HG02798 (cell line): ENCODE data around the gene PMEPA1.

Experiments
- ATAC-seq: cut with Tn5 transposase; IDR thresholded peaks from one replicate; pipeline ENCODE4 v1.9.1; 2021; ENCODE audit warnings: mild to moderate bottlenecking; ENCODE audit not compliant: unreplicated experiment, poor library complexity

PMEPA1 gene

DNA sequence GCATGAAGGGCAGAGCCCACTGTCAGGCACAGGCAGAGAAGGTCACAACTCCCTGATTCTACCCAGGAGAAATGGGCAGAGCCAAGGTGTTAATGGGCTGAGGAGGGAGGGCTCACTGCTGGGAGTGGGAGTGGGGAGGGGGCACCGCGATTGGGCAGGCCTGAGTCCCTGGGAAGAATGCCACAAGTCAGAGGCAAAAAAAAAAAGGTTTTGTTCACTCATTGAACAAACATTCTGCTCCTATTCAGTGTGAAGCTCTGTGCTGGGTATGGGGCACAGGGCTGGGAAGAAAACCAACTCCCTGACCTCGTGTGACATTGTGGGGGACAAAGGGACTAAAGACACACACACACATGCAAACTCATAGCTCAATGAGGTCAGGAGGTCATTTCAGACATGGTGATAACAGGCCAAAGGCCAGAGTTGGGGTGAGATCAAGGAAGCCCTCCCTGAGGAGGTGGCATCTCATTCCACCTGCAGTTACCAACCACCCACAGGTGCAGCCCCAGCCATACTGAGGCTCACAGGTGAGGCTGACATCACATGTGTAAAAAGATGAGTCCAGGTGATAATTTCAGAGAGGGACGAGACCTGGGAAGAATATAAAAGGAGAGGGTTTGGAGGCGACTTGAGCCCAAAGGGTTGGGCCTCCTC is 3.2 kb upstream of the PMEPA1 start:
- no peak for ATAC-seq

DNA sequence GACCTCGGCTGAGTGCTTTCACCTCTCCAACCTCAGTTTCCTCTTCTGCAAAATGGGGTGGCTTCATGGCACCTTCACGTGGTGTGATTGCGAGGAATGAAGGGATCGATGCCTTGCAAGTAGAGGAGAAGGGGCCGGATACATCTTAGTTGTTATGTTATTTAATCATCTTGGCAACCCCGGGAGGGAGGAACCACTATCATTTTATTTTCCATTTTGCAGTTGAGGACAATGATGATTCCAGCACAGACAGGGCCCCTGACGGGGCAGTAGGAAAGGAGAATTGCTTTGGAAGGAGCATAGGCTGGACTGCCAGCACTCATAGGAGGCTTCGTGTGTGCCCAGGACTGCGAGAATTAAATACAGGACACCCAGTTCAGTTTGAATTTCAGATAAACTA is 2.5 kb upstream of the PMEPA1 start:
- no peak for ATAC-seq

DNA sequence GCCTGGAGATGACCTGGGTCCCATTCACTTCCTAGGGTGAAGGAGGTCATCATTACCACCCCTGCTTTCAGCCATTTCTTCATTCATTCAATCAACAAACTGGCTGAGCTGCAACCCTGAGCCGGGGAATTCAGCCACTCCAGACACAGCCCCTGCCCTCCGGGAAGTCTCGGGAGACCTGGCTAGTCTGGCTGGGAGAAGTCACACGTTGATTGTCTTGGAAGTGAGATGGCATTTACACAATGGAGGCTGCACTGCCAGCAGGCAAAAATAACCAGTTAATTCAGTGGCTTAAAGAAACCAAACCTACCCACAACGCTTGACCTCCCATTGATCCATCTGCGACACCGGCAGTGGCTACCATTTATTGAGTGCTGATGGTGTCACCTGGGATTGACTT is 2.0 kb upstream of the PMEPA1 start:
- no peak for ATAC-seq

DNA sequence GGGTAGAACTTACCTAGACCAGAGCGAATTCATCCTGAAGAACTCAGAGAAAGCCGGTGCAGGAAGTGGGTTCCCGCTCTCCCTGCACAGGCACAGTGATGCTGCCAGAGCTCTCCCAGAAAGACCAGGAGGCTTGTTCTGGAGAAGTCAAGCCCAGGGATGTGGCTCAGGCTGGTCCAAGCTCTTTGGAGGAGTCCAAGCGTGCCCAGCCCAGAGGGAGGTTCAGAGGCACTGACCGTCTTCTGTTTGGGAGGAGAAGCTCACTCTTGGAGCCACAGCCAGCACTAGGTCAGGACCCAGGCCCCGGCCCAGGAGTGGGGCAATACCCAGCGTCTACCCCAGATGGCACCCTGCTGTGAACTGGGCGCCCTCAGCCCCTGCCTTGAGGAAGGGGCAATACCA is 1.5 kb upstream of the PMEPA1 start:
- ATAC-seq, result no peak

DNA sequence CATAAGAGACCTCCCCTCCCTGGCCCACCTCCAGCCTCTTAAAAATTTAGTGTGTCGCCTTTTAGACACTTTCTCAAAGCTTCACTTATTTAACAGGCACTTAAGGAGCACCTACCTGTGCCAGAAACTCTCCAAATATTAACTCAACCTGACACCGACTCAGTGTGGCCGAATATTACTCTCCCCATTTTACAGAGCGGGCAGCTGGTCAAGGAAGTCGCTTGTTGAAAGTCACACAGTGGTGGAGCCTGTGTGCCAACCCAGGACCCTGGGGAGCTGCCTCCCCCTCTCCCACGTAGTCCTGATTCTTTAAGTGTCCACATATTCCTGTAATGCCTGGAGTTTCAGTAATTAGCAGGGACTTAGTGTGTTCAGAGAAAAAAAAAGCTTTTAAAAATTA is 1.0 kb upstream of the PMEPA1 start:
- no peak for ATAC-seq

DNA sequence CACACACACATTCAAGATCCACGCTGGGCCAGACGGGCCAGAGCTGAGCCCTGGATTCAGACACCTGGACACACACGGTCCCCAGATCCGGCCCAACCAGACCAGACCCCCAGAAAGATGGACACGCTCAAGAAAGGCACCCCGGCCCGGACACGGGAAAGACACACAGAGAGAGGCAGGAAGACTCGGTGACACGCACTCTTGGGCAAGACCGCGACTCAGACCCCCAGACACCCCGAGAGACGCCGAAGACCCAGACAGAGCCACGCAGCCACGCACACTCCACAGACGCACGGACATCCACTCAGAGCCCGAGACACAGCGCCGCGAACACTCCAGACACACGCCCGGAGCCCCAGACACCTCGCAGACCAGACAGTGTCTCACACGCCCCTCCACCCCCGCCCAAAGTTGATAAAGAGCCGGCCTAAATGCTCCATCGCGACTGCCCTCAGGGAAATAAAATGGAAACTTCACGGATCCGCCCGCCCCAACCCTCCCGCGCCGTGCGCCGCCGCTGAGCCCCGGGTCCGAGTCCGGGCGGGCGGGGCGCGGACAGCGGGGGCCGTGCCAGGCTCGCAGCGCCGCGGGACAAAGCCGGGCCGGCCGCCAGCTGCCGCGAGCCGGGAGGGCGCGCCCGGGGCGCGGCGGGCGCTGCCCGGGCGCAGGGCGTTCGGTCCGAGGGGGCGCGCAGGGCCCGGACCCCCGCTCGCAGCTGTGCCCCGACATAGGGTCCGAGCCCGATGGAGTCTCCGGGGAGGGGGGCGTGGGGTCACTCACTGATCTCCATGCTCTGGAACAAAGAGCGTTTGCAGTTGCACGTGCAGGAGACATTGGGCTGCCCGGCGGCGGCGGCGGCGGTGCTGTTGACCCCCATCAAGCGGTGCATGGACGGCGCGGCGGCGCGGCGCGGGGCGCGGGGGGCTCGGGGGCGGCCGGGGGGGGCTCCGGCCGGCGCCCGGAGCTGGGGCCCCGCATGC is 831 bp downstream of the PMEPA1 start:
- ATAC-seq, result no peak

DNA sequence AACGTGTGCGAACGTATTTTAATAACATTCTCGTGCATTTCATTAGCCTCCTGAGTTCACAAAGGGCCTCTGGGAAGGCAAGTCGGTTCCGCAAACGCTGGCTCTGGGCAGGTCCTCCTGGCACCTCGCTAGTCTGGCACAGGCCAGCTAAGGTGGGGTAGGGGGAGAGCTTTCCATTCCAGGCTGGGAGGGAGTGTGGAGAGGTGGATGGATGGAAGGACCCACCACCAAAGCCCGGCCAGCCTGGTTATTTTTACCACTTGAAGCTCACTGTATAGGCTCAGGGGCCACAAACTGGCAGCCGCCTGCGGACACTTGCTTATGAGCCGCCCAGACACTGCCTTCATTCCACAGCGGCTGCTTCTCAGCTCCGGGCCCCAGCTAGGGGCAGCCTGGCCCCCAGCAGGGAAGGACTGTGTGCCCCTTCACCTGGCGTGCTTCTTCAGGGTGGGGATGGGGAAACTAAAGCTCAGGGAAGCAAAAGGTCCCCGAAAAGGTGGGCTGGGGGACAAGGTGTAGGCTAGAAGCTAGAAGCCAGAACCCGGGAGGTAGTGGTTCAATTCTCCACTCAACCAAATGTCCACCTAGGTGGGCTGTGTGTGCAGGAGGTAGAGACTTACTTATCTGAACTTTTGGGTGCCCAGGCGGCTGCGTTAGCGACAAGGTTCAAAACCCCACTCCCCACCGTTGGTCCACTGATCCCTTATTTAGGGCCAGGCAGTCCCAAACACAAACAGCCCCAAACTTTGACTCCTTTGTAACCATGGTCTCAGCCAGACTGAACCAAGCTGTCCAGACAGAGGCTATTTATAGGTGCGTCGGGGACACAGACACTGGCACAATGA is 1.7 kb downstream of the PMEPA1 start:
- no peak for ATAC-seq

DNA sequence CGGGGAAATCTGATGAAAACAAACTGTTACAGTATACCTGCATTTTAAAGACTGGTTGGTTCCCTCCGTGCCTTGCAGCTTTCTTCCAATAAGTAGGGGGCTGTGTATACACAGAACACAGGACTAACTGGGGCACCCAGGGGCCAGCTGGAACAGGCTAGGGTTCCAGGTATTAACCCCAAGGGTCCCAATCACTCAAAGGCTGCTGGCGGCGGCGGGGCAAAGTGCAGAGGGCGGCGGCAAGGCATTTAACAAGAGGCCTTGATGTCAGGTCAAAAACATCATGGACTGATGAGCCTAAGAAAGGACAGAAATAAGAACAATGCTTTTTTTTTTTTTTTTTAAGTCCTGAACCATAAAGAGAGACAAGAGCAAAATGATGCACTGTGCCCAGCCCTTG is 2.5 kb downstream of the PMEPA1 start:
- no peak for ATAC-seq

DNA sequence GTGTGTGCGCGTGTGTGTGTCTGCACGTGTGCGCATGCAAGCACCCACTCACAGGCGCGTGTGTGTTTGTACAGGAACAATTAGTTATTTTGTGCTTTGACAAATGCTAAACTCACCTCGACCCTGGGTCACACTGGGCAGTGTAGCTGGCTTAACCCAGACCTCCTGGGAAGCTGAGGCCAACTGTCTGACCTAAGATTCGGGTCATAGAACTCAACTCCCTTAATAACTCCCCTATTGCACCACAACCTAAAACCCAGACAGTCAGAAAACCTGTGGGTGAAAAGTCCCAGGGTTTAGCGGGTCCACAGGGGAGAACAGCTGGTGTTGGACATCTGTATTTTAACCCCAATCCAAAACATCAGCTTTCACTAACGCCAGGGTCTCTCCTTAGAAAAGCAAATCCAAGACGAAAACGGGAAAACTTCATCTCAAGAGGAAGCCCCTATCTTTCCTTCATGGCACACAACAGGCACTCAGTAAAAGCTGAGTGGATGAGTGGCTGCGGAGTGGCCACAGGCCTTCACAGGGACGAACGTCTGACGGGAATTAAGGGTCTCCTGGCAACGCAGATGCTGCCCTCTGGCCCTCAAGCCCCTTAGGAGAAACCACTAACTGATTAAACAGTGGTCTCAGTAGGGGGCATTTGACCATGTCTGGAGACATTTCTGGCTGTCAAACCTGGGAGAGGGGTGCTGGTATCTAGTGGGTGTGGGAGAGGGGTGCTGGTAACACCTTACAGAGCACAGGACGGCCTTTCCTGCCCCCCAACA is 4.5 kb downstream of the PMEPA1 start:
- ATAC-seq, result no peak

DNA sequence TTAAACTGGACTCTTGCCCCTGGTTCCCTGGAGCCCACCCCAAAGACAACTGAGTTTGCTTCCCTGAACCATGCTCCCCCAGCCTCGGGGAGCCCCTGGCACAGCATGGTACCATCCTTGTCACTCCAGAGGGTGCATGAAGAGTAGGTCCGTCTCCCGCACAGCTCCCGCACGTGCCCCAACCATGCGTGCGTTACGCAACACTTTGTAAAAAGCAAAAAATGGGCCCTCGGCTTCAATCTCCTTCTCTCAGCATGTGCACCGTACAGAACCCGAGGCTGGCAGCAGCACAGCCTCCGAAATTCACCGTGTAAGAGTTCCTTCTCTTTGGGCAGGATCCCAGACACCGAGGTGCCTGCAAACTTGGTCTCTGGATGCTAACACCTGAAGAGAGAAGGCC is 5.6 kb downstream of the PMEPA1 start:
- ATAC-seq, result no peak

DNA sequence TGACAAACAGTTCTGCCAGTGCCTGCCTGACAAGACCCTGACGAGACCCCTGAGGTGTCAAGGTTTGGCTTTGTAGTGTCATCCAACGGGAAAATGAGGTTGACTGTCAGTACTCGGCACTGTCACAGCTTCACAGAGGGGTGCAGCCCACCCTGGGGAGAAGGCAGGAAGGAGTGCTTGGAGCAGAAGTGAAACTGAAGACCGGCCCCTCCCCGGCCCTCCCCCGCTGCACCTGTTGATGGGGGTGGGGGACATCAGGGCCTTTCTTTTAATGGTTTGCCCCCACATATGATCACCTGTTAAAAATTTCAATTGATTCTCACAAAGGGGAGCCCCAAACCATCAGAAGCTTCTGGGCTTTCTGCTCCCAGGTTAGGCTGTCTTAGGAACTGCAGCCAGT is 6.8 kb downstream of the PMEPA1 start:
- no peak for ATAC-seq

DNA sequence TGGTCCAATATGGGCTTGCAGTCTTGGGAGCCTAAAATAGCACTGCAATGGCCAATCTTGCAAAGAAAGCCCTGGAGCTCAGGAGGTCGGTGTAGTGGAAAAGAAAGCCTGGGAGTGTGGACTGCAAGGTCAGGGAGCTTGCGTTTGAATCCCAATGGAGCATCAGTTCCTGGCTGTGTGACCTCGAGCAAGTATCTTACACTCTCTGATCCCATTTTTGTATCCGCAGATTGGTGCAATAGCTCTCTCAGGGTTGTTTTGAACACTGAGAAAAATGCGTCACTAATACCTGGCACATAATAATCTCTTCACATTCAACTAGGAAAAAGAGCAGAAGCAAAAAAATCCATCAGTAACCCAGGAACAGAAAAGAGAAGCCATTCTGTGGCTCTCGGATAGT is 7.3 kb downstream of the PMEPA1 start:
- ATAC-seq, result no peak

DNA sequence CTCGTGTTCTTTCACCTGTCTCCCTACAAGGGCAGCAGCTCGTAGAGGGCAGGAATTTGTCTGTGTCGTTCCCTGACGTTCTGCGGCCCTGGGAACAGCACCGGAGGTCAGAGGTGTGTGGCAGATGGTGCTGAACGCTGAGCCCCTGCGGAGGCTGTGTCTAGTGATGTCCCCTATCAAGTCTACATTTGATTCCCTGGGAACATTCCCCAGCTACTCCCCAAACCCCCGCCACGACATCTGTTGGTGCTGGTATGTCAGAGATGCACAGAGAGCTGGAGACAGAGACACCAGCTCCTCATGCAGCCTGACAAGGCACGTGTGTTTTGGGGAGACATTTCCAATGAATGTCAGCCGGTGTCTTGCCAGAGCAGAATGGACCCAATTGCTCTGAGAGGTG is 7.7 kb downstream of the PMEPA1 start:
- ATAC-seq, result no peak

DNA sequence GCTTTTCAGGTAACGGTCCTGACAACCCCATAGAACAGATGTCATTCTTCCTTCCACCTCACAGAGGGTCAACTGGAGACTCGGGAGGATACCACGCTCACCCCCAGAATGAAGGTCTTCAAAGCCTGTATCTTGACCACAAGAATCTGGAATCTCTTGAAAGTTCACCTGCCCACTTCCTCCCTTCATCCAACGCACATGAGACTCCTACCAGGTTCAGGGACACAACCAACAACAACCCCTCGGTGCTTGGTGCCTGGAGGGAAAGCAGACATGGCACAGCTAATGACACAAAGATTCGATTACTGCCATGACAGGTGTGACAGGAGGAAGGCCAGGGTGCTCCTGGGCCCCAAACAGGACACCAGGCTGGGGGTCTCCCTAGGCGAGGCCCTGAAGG is 8.2 kb downstream of the PMEPA1 start:
- no peak for ATAC-seq

DNA sequence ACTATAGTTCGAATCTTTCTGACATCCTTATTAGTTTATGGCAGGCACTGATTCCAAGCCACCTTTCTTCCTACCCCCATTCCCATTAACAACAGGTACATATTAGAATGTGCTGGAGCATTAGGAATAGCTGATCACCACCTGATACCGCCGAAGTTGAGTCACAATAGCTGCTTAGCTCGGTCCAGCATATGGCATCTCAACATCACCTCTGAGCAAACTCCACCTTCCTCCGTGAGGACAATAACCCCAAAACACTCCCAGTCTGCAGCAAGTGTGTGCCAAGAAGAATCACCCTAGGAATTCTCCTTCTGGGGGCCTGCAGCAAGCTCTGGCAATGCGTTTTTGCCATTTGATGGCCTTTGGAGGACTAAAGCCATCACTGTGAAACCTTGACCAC is 8.7 kb downstream of the PMEPA1 start:
- ATAC-seq, result no peak

DNA sequence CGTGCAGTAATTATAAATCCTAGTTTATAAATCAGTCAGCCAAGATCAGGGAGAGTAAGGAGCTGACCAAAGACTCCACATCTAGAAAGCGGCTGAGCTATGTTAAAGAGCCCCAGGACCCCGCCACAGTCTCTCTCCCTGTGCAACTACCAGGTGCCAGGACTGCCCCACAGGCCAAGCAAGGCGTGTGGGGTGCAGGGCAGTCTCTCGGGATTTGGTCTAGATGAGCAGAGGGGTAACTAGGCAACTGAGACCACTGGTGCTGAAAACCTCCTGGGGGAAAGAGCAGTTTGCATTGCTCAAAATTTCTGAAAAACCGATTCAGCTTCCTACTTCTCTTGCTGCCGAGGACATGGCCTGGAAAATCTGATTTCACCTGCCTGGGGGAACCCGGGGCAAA is 10.4 kb downstream of the PMEPA1 start:
- no peak for ATAC-seq

DNA sequence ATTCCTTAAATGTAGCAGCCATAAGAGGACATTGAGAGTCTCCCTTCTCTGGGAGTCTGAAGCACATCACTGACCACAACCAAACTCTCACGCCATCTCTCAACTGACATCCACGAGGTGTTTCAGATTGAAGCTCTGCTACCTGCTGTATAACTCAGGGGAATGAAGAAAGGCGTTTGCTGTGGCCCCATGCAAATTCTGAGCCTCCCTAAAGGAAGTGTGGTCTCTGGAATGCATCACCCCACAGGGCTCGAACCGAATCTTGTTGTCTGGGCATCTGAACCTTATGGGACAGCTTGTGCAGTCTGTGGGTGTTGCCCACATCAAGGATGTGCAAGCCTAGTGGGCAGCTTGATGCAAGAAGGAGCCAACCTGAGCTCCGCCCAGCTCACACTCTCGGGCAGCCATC is 10.9 kb downstream of the PMEPA1 start:
- ATAC-seq, result no peak

DNA sequence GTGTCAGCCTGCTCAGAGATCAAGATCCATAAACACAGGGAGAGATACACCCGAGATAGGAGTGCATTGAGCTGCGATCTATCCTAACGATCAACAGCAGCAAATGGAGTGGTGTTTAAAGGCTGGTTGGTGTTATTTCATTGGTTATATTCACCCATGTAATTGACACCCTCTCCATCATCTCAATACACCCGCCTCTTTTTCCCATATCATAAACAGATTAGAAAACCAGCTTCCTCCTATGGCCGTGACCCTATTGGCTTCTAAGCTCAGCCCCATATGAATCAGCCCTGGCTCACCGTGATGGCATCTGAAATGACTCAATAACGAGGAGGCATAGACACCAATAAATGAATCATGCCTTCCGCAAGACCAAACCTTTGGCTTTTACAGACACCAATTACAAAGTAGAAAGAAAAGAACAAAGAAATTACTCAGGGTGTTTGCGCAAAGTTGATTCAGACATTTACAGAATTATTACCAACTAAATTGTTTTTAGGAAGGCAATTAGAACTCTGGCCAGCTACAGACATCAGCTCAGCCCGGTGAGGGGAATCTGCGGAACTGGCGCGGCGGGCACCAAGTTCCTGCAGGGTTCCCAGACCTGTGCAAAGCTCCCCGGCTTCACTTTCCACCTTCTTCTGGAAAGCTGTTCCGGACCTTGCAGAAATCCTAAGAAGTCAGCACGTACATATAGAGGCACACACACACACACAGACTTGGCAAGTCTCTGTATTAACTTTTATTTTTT is 11.5 kb downstream of the PMEPA1 start:
- ATAC-seq, result no peak

DNA sequence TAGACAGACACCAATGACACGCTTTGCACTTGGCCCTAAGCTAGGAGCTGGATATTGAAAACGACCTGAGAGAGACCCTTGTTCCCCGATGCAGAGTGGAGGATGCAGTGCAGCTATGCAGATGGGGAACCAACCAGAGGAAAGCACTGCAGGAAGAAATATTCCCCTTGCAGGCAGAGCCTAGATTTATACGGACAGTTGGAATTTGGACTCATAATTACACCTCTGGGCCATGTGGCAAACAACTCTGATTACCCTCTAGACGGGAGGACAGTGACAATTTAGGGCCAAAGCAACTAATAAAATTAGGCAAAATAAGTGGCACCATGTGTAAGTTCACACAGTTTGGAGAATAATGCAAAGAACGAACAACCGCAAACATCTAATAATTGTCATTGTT is 12.3 kb downstream of the PMEPA1 start:
- ATAC-seq, result no peak
